ENCODE results near the gene GNG14. TPM values are rescaled to one million over a fixed set of nuclear protein-coding genes. Genes with fewer than 3 reads are reported as not detected.

The GNG14 gene
- total RNA-seq, 1 donor from 2014 or later: not detected

DNA sequence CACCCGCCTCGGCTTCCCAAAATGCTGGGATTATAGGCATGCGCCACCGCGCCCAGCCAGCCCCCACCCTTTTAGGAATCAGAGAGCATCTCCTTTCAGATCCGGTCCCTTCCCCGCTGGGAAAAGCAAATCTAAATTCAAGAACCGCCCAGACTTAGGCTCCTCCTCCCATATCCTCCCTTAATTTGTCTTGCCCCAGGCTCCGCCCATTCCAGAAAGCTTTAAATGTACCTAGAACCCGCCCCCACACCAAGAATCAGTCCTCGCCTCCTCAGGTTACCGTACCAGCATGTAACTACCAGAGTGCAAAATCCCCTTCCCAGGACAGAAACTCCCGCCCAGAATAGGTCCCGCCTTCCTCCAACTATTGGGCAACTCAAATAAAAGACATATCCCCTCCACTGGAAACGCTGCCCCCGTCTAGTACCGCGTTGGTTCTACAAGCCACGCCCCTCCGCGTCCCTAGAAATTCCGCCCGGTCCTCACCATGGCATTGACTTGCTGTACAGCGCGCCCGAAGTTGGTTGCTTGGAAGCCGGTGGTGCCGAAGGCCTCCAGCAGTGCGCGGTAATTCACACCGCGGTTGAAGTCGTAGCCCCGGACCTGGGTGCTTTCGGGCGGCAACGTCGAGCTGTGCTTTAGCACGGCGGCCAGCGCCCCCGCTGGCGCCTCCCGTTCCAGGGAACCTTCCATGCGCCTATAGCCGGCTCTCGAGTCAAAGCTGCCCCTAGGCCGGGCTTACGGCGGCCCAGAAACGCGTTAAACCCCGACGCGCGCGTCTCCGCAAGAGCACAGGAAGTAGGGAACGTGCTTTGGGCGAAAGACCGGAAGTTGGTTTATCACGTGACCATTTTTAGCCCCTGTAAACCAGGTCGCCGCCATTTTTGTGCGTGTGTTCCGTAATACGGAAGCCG is 6.5 kb upstream of the GNG14 start, which contains the start of gene DHPS:
DHPS (minus strand) TSS at position 807 of the 914 bp plus-strand sequence; CDS start at position 693, 114 bp downstream.
- H3K4me1 Mint-ChIP-seq (ENCODE audit: low read depth): peaks cover 5% of the 10 kb centered on the region
- H3K36me3 Mint-ChIP-seq (ENCODE audit: insufficient read depth): peaks cover 13% of the 10 kb centered on the region
- H3K9me3 Mint-ChIP-seq (ENCODE audit: low read depth): no peaks in the 10 kb centered on the region

GRCh38 chr19:12685831-12686230 is 2.0 kb upstream of the GNG14 start:
- DNase-seq (ENCODE audit: low spot score, unreplicated experiment): no peak
- Mint-ChIP-seq H3K36me3 (ENCODE audit: insufficient read depth) (peaks cover 4% of the 10 kb centered on the region), H3K4me3 (ENCODE audit: low read depth) (no peak overlapping the region), H3K27me3 (no peaks in the 10 kb centered on the region), H3K4me1 (ENCODE audit: low read depth) (peaks cover 5% of the 10 kb centered on the region), H3K27ac (no peak overlapping the region), H3K9me3 (ENCODE audit: low read depth) (no peaks in the 10 kb centered on the region)
- TF ChIP-seq, protein P1, sequence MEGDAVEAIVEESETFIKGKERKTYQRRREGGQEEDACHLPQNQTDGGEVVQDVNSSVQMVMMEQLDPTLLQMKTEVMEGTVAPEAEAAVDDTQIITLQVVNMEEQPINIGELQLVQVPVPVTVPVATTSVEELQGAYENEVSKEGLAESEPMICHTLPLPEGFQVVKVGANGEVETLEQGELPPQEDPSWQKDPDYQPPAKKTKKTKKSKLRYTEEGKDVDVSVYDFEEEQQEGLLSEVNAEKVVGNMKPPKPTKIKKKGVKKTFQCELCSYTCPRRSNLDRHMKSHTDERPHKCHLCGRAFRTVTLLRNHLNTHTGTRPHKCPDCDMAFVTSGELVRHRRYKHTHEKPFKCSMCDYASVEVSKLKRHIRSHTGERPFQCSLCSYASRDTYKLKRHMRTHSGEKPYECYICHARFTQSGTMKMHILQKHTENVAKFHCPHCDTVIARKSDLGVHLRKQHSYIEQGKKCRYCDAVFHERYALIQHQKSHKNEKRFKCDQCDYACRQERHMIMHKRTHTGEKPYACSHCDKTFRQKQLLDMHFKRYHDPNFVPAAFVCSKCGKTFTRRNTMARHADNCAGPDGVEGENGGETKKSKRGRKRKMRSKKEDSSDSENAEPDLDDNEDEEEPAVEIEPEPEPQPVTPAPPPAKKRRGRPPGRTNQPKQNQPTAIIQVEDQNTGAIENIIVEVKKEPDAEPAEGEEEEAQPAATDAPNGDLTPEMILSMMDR (IDR thresholded peaks at IDR 0.05; ENCODE audit: unreplicated experiment): no peak

More for the DNA sequence above, 6.5 kb upstream of the GNG14 start, which contains the start of gene DHPS:
- no peaks in the 10 kb centered on the region for H3K27me3 Mint-ChIP-seq
- H3K4me3 Mint-ChIP-seq (ENCODE audit: low read depth): peak within 1 kb of the TSS; percentile 91
- TF ChIP-seq, protein P1 (IDR thresholded peaks at IDR 0.05; ENCODE audit: unreplicated experiment): peak; percentile 17
- DNase-seq (ENCODE audit: low spot score, unreplicated experiment): peak; percentile 70
- peak within 1 kb of the TSS; percentile 96 for H3K27ac Mint-ChIP-seq

- H3K4me1 Mint-ChIP-seq (ENCODE audit: low read depth): no peaks in the 10 kb centered on the region
- no peak for DNase-seq (ENCODE audit: low spot score, unreplicated experiment)
- H3K9me3 Mint-ChIP-seq (ENCODE audit: low read depth): no peaks in the 10 kb centered on the region
- H3K4me3 Mint-ChIP-seq (ENCODE audit: low read depth): no peak overlapping the region
- TF ChIP-seq, protein P1 (IDR thresholded peaks at IDR 0.05; ENCODE audit: unreplicated experiment): no peak
- H3K36me3 Mint-ChIP-seq (ENCODE audit: insufficient read depth): no peaks in the 10 kb centered on the region
- H3K27ac Mint-ChIP-seq: no peak overlapping the region
- no peaks in the 10 kb centered on the region for H3K27me3 Mint-ChIP-seq
Observed at GRCh38 chr19:12689012-12689411, 1.2 kb downstream of the GNG14 start.

GRCh38 chr19:12689581-12690216 is 1.9 kb downstream of the GNG14 start:
- DNase-seq (ENCODE audit: low spot score, unreplicated experiment): no peak

DNA sequence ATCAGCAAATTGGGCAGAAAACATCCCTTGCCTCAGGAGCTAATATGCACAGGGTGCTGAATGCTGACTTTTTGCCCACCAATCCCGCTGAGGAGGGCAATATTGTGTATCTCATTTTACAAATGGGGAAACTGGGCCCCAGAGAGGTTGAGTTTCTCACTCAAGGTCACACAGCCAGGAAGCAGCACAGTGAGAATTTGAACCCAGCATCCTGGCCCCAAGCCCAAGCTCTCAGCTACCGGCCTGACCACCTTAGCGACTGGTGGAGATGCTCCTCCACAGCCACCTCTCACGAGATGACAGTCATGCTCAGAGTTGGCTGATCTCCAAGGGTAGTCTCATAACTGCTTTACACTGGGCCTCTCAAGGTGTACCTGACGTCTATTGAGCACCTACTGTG is 5.2 kb downstream of the GNG14 start:
- Mint-ChIP-seq H3K36me3 (ENCODE audit: insufficient read depth) (no peaks in the 10 kb centered on the region), H3K4me3 (ENCODE audit: low read depth) (no peak overlapping the region), H3K27me3 (no peaks in the 10 kb centered on the region), H3K9me3 (ENCODE audit: low read depth) (no peaks in the 10 kb centered on the region), H3K27ac (no peak overlapping the region), H3K4me1 (ENCODE audit: low read depth) (peaks cover 2% of the 10 kb centered on the region)
- TF ChIP-seq, protein P1 (IDR thresholded peaks at IDR 0.05; ENCODE audit: unreplicated experiment): no peak
- DNase-seq (ENCODE audit: low spot score, unreplicated experiment): no peak

More at GRCh38 chr19:12689581-12690216, 1.9 kb downstream of the GNG14 start:
- no peaks in the 10 kb centered on the region for H3K36me3 Mint-ChIP-seq (ENCODE audit: insufficient read depth)
- no peak overlapping the region for H3K27ac Mint-ChIP-seq
- H3K4me1 Mint-ChIP-seq (ENCODE audit: low read depth): no peaks in the 10 kb centered on the region
- no peak overlapping the region for H3K4me3 Mint-ChIP-seq (ENCODE audit: low read depth)
- H3K9me3 Mint-ChIP-seq (ENCODE audit: low read depth): no peaks in the 10 kb centered on the region
- TF ChIP-seq, protein P1 (IDR thresholded peaks at IDR 0.05; ENCODE audit: unreplicated experiment): no peak
- H3K27me3 Mint-ChIP-seq: no peaks in the 10 kb centered on the region

All from progenitor cell of endocrine pancreas (in vitro differentiated cells).